Epithelial cell of esophagus (primary cell): ENCODE measurements around the gene WBP2NL.

Experiments used
- DNase-seq: peaks from one replicate; pipeline ENCODE4 v3.0.0; 2010; ENCODE audit warnings: low read depth
- H3K4me3 ChIP-seq: 2 replicates; pipeline ENCODE4 v1.5.1; 2011; ENCODE audit warnings: mild to moderate bottlenecking, low read length, control low read depth
- CTCF ChIP-seq: IDR thresholded peaks from 2 replicates; pipeline ENCODE4 v1.5.1; 2011; ENCODE audit warnings: low read depth, mild to moderate bottlenecking, low read length, control low read depth, inconsistent platforms; ENCODE audit not compliant: insufficient read depth; ENCODE audit errors: missing control alignments

The WBP2NL gene

GRCh38 chr22:42013385-42013784 lies 14.8 kb downstream of the WBP2NL start:
- DNase-seq: no peak
- TF ChIP-seq CTCF: no peak
- H3K4me3 ChIP-seq: no peak overlapping the region

DNA sequence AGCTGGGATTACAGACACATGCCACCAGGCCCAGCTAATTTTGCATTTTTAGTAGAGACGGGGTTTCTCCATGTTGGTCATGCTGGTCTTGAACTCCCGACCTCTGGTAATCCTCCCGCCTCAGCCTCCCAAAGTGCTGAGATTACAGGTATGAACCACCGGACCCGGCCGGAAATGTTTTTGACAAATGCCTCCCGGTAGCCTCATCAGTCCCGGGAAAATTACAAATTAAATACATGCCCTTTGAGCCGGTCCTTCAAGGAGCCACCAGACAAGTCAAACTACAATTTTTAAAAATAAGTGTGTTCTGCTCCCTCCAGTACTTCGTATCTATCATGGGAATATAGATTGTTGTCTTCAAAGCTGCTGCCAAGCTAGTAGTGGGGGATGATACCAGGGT lies 17.5 kb downstream of the WBP2NL start:
- DNase-seq: no peak
- no peak overlapping the region for H3K4me3 ChIP-seq
- no peak for TF ChIP-seq CTCF

- no peak for TF ChIP-seq CTCF
Observed at GRCh38 chr22:42018224-42018623, 19.6 kb downstream of the WBP2NL start.

DNA sequence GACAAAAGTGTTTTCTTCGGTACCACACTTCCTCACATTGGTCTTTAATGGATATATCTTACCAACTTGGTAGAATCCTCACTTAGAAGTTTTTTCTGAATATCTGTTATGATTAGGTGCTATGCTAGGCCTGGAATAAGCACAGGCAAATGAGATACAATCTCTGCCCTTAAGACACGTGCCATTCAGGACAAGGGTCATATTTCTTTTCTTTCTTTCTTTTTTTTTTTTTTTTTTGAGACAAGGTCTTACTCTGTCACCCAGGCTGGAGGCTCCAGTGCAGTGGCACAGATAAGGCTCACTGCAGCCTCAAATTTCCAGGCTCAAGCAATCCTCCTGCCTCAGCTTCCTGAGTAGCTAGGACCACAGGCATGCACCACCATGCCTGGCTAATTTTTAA lies 23.0 kb downstream of the WBP2NL start:
- TF ChIP-seq CTCF: no peak
- no peak for DNase-seq
- H3K4me3 ChIP-seq: no peak overlapping the region

More at GRCh38 chr22:42018224-42018623, 19.6 kb downstream of the WBP2NL start:
- DNase-seq: no peak
- H3K4me3 ChIP-seq: no peak overlapping the region

DNA sequence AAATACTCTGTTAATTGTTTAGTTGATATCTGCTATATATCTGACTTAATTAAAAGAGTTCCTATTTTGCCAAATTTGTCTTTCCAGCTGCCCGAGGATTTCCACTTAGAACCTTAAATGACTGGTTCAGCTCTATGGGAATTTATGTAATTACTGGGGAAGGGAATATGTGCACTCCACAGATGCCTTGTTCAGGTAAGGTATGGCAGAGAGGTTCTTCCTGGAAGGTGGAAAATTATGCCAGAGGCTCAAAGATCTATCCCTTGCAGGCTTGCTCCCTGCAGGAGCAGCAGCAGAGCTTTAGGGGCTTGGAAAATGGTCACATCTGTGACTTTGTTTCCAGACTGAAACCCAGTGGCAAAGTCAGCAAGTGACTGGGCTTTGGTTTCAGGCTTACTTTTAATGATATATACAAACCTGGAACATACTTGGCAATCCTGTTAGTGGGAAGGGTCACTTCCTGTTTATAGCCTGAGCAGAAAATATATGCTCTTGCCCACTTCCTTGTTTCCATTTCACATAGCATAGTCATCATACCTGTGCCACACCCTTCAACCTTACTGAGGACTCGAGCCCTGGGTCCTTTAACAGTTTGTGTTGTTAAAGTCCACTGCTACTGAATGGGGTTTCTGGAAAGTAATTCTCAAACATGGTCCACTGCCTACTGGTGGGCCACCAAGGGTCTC lies 23.7 kb downstream of the WBP2NL start:
- peak; percentile 70 for DNase-seq
- H3K4me3 ChIP-seq: no peak overlapping the region
- TF ChIP-seq CTCF: no peak

- TF ChIP-seq CTCF: no peak
- no peak for DNase-seq
- no peak overlapping the region for H3K4me3 ChIP-seq
Observed at GRCh38 chr22:42025421-42025820, 26.8 kb downstream of the WBP2NL start.

DNA sequence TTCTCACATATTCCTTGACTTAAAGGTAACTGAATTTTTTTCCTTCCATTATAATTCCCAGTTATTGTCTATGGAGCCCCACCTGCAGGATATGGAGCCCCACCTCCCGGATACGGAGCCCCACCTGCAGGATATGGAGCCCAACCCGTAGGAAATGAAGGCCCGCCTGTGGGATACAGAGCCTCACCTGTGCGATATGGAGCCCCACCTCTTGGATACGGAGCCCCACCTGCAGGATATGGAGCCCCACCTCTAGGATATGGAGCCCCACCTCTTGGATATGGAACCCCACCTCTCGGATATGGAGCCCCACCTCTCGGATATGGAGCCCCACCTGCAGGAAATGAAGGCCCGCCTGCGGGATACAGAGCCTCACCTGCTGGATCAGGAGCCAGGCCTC lies 28.1 kb downstream of the WBP2NL start:
- no peak overlapping the region for H3K4me3 ChIP-seq
- no peak for TF ChIP-seq CTCF
- no peak for DNase-seq
